Pancreas (tissue), 10 donors: ENCODE measurements around the gene NR3C2. TPM values are rescaled to one million over a fixed set of nuclear protein-coding genes. Genes with fewer than 3 reads are reported as not detected.

Source experiments
- ATAC-seq, 4 donors: fragments of 200-7000 bp; cut with Tn5 transposase; one replicate each; pipeline versions ENCODE4 v1.8.0 to v1.9.1; 2020; ENCODE audit warnings: mild to moderate bottlenecking in 4 of 4, moderate library complexity in 4 of 4
- DNase-seq, 6 donors: peaks; one replicate each; pipeline ENCODE4 v3.0.0-alpha.2; 2020
- FAIRE-seq: peaks from 2 replicates; lab custom pipeline; 2012; peaks lifted over from hg19 to GRCh38; lab: Jason Lieb, UNC
- H3K27ac ChIP-seq, 4 donors: fragments of 200-600 bp; sonication (generic); 1 replicate in 3 of 4; 2 replicates in 1 of 4; pipeline versions ENCODE4 v1.5.0 to v1.8.0; 2020
- H3K27me3 ChIP-seq, 4 donors: fragments of 200-600 bp; one replicate each; pipeline ENCODE4 v1.8.0; 2021
- H3K36me3 ChIP-seq, 3 donors: fragments of 200-600 bp; sonication (generic) in 1 of 3; one replicate each; pipeline versions ENCODE4 v1.5.0 to v1.8.0; 2020 to 2021
- H3K4me1 ChIP-seq, 3 donors: fragments of 200-600 bp; one replicate each; pipeline ENCODE4 v1.8.0; 2021
- H3K4me3 ChIP-seq, 4 donors: fragments of 200-600 bp; sonication (generic) in 2 of 4; one replicate each; pipeline versions ENCODE4 v1.5.0 to v1.8.0; 2020 to 2021
- H3K9me3 ChIP-seq, 4 donors: fragments of 200-600 bp; one replicate each; pipeline ENCODE4 v1.8.0; 2021
- WGBS, 2 donors: extraction: QIAGEN DNeasy Blood & Tissue Kit; methylation state at CpG; one replicate each; pipeline ENCODE4 v1.1.7; 2013; 5-methylcytosine and 5-hydroxymethylcytosine counted together
- intact Hi-C, 3 donors: fragments of 100-400 bp; cut with DNase I; formaldehyde crosslinking; loops; one replicate each; pipeline versions ENCODE4 v1.11.1 to v1.14.2; 2022
- polyA plus RNA-seq, 2 donors: library from polyadenylated mRNA; stranded (reverse); fragments of 200-250 nt; gene quantifications; one replicate each; pipeline ENCODE4 v1.2.3, GENCODE V29; 2013
- total RNA-seq, 6 donors: library from RNA; stranded (reverse); fragmentation: NEBNext Ultra II Directional in 4 of 6; extraction: Animal tissue kit (Norgen Biotek cat#: 25700) in 4 of 6; gene quantifications; one replicate each; pipeline versions ENCODE4 v1.2.1 to v1.2.4, GENCODE V29; 2021 to 2023
- TF ChIP-seq, protein P1 (sequence below), 4 donors: fragments of 200-600 bp; sonication (generic) in 3 of 4; IDR thresholded peaks; one replicate each; pipeline versions ENCODE4 v1.5.0 to v1.8.0; 2021; ENCODE audit warnings: antibody characterized with exemption in 4 of 4
- donor health status: healthy with polysubstance abuse.
- donor health status: DM: no; HTN: no; CAD: no; lungs with moderate emphysema.
- donor health status: DM: no; HTN: no; CAD: no.
- donor health status: control.
- donor health status: control.
- donor health status: Bipolar disorder and iron deficiency.
- donor health status: DM: yes; HTN: yes; CAD: no.
- donor health status: DM: no; HTN: no; CAD: no.
- donor health status: DM: no; HTN: no; CAD: no.
- donor health status: DM: yes; HTN: yes; CAD: no.

The NR3C2 gene
- total and polyA plus RNA-seq, 8 donors: 2.5 to 15.7 (median 12.5) TPM

DNA sequence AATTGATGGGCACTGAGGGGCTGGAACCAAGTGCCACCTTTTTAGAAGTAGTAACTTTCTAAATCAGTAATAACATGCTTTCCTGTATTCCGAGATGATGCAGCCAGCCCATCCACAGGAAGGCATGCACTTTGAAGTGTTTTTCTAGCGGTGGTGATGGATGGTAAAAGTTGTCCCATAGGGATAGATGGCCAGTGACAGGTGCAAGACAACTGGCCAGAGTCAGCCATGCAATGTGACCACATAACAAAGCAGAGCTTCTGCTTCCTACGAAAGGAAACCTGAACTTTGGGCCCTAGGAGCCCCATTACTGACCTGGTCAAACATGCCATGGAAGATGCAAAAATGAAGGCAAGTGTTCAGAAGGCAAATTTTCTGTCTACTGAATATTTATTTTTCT lies 72.3 kb downstream of the NR3C2 start:
- no peaks in the 10 kb centered on the region for H3K36me3 ChIP-seq
- no peaks in the 10 kb centered on the region for H3K27me3 ChIP-seq
- FAIRE-seq: no peak
- WGBS, 2 donors: 90 to 91% methylated on average over 3 of the region's 3 CpGs
- intact Hi-C loops: no loop called here
- no peak overlapping the region for H3K4me3 ChIP-seq
- no peak for DNase-seq
- H3K9me3 ChIP-seq: no peaks in the 10 kb centered on the region
- H3K4me1 ChIP-seq: no peaks in the 10 kb centered on the region
- TF ChIP-seq, protein P1, sequence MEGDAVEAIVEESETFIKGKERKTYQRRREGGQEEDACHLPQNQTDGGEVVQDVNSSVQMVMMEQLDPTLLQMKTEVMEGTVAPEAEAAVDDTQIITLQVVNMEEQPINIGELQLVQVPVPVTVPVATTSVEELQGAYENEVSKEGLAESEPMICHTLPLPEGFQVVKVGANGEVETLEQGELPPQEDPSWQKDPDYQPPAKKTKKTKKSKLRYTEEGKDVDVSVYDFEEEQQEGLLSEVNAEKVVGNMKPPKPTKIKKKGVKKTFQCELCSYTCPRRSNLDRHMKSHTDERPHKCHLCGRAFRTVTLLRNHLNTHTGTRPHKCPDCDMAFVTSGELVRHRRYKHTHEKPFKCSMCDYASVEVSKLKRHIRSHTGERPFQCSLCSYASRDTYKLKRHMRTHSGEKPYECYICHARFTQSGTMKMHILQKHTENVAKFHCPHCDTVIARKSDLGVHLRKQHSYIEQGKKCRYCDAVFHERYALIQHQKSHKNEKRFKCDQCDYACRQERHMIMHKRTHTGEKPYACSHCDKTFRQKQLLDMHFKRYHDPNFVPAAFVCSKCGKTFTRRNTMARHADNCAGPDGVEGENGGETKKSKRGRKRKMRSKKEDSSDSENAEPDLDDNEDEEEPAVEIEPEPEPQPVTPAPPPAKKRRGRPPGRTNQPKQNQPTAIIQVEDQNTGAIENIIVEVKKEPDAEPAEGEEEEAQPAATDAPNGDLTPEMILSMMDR (IDR thresholded peaks at IDR 0.05): no peak
- ATAC-seq: no peak
- no peak overlapping the region for H3K27ac ChIP-seq

DNA sequence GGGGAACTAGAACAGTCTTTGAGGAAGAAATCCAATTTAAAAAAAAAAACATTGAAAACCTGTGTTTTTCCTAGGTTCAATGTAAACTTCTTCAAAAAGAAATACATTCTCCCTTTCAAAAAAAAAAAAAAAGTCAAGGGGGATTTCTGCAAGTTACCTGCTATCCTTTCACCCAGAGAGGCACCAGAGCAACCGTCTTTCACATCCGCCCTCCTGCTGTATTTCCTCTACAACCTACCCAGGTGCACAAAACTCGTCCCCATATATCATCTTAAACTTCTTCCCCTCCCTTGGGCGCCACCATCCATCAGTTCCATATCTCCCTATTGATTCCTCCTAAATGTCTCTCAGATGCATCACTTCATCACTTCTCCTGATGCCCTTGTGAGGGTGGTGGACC lies 74.5 kb downstream of the NR3C2 start:
- no peaks in the 10 kb centered on the region for H3K36me3 ChIP-seq
- H3K4me3 ChIP-seq: no peak overlapping the region
- DNase-seq (no peak), FAIRE-seq (no peak), ATAC-seq (no peak)
- WGBS, 2 donors: 95 to 97% methylated on average over 4 of the region's 4 CpGs
- intact Hi-C loops: no loop called here
- no peaks in the 10 kb centered on the region for H3K4me1 ChIP-seq
- TF ChIP-seq, protein P1 (IDR thresholded peaks at IDR 0.05): no peak
- H3K27me3 ChIP-seq: no peaks in the 10 kb centered on the region
- H3K9me3 ChIP-seq: no peaks in the 10 kb centered on the region
- H3K27ac ChIP-seq: no peak overlapping the region

DNA sequence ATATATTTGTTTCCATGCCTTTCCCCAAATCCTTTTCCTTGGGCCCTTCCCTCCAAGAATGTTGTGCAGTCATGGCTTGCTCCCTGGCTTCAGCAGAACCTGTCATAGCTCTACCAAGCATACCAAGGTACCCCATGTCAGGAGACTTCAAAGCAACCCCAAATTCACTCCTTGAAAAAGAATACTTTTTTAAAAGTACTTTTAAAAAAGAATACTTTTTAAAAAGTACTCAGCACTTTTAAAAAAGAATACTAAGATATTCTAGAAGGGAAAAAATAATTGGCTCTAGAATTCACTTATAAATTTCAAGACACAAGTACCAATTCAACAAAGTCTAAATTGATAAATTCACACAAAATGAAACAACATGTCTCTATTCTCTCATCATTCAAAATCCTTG lies 76.0 kb downstream of the NR3C2 start:
- TF ChIP-seq, protein P1 (IDR thresholded peaks at IDR 0.05): no peak
- Histone ChIP-seq H3K27ac (no peak overlapping the region), H3K9me3 (no peaks in the 10 kb centered on the region), H3K36me3 (no peaks in the 10 kb centered on the region), H3K4me3 (no peak overlapping the region), H3K27me3 (no peaks in the 10 kb centered on the region), H3K4me1 (no peaks in the 10 kb centered on the region)
- DNase-seq (no peak), ATAC-seq (no peak), FAIRE-seq (peak; percentile 99)
- intact Hi-C loops: no loop called here

DNA sequence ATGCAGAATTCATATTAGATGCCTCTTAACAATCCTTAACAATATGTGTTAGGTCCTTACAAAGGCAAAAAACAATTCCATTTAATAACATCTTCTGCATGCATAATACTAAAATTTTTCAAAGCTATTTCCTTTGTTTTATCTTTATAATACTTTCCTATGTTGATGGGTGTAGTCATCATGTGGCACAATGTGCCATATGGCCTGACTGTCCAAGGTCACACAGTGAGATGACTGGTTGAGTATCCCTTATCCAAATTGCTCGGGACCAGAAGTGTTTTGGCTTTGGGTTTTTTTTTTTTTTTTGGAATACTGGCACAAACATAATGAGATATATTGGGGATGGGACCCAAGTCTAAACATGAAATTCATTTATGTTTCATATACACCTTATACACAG lies 77.7 kb downstream of the NR3C2 start:
- DNase-seq (no peak), FAIRE-seq (no peak), ATAC-seq (no peak)
- no peak overlapping the region for H3K4me3 ChIP-seq
- H3K27ac ChIP-seq: no peak overlapping the region
- WGBS, 2 donors: 43 to 46% methylated on average over 1 of the region's 1 CpG
- H3K4me1 ChIP-seq: no peaks in the 10 kb centered on the region
- no peaks in the 10 kb centered on the region for H3K27me3 ChIP-seq
- H3K9me3 ChIP-seq: no peaks in the 10 kb centered on the region
- TF ChIP-seq, protein P1 (IDR thresholded peaks at IDR 0.05): no peak
- no peaks in the 10 kb centered on the region for H3K36me3 ChIP-seq
- intact Hi-C loops: no loop called here

DNA sequence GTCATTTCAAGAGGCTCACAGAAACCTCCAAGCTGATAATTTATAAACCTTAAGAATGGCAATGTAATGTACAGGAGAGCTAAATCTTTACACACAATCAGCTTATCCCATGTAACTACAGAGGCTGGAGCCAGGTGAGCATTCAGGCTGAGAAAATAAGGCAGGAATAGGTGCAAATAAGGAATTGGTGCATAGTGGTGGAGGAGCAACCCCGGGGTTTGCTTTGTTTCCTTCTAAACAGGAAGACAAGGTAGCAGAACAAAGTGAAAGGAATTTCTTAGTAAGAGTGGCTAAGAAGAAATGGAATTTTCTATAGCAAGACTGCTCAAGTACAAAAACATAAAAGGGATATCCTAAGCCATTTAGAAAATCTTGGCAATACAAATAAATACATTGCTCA lies 82.4 kb downstream of the NR3C2 start:
- no peaks in the 10 kb centered on the region for H3K27me3 ChIP-seq
- TF ChIP-seq, protein P1 (IDR thresholded peaks at IDR 0.05): no peak
- DNase-seq: no peak
- WGBS, 2 donors: 73 to 75% methylated on average over 1 of the region's 1 CpG
- H3K9me3 ChIP-seq: no peaks in the 10 kb centered on the region
- FAIRE-seq: no peak
- H3K27ac ChIP-seq: no peak overlapping the region
- peaks cover 0 to 9% (median 4%) of the 10 kb centered on the region in 3 donors for H3K4me1 ChIP-seq
- intact Hi-C loops: no loop called here
- no peak for ATAC-seq
- no peak overlapping the region for H3K4me3 ChIP-seq
- no peaks in the 10 kb centered on the region for H3K36me3 ChIP-seq
